Measurements from ENCODE around the gene GK2.

GK2 gene

GRCh38 chr4:79362626-79363025 is 45.4 kb downstream of the GK2 start:
- no peaks in the 10 kb centered on the region for H3K4me1 ChIP-seq (ENCODE audit: control insufficient read depth, insufficient read depth, low read length)
- no peak overlapping the region for H3K4me3 ChIP-seq (ENCODE audit: low read depth, low read length)
- POLR2A ChIA-PET = no interaction called here
- no peaks in the 10 kb centered on the region for H3K9me3 ChIP-seq (ENCODE audit: control insufficient read depth, insufficient read depth, low read depth, low read length)
- H3K36me3 ChIP-seq (ENCODE audit: control insufficient read depth in 2 of 2, insufficient read depth in 1 of 2, low read length in 2 of 2) = no peaks in the 10 kb centered on the region
- TF ChIP-seq YY2 (tag by site-specific recombination; IDR thresholded peaks at IDR 0.05) = no peak
- TF ChIP-seq ZNF37A (tag by site-specific recombination; IDR thresholded peaks at IDR 0.05) = no peak
- TF ChIP-seq ZNF600 (tag by site-specific recombination; IDR thresholded peaks at IDR 0.05) = no peak
- TF ChIP-seq ZNF791 (tag by site-specific recombination; IDR thresholded peaks at IDR 0.05) = no peak
- TF ChIP-seq REPIN1 (tag by site-specific recombination; IDR thresholded peaks at IDR 0.05; ENCODE audit: low read depth) = no peak
- no peak for TF ChIP-seq ZNF530 (tag by site-specific recombination; IDR thresholded peaks at IDR 0.05; ENCODE audit: low read depth)
- TF ChIP-seq ZNF221 (tag by site-specific recombination; IDR thresholded peaks at IDR 0.05; ENCODE audit: borderline replicate concordance) = no peak
- no peak for TF ChIP-seq ZNF843 (tag by site-specific recombination; IDR thresholded peaks at IDR 0.05)
- no peak for TF ChIP-seq ZSCAN30 (tag by site-specific recombination; IDR thresholded peaks at IDR 0.05)
- no peak for TF ChIP-seq ZNF549 (tag by site-specific recombination; IDR thresholded peaks at IDR 0.05)
- TF ChIP-seq ZNF692 (tag by site-specific recombination; IDR thresholded peaks at IDR 0.05) = no peak
- TF ChIP-seq ZNF501 (tag by site-specific recombination; IDR thresholded peaks at IDR 0.05) = no peak
- no peak for TF ChIP-seq ZNF112 (tag by site-specific recombination; IDR thresholded peaks at IDR 0.05)
- TF ChIP-seq ZNF174 (tag by site-specific recombination; IDR thresholded peaks at IDR 0.05) = no peak
- TF ChIP-seq ZNF777 (tag by site-specific recombination; IDR thresholded peaks at IDR 0.05; ENCODE audit: borderline replicate concordance) = no peak
- TF ChIP-seq ZBTB48 (tag by site-specific recombination; IDR thresholded peaks at IDR 0.05) = no peak
- no peak for TF ChIP-seq ZBTB49 (tag by site-specific recombination; IDR thresholded peaks at IDR 0.05; ENCODE audit: low read depth)
- TF ChIP-seq KLF7 (tag by site-specific recombination; IDR thresholded peaks at IDR 0.05; ENCODE audit: borderline replicate concordance) = no peak
- no peak for TF ChIP-seq ZNF548 (tag by site-specific recombination; IDR thresholded peaks at IDR 0.05)
- TF ChIP-seq ZNF140 (tag by site-specific recombination; IDR thresholded peaks at IDR 0.05) = no peak
- no peak overlapping the region for H3K27ac ChIP-seq (ENCODE audit: extremely low read depth, low read depth, low read length)
- CTCF ChIA-PET = no interaction called here

GRCh38 chr4:79360006-79360405 is 48.0 kb downstream of the GK2 start:
- H3K4me3 ChIP-seq (ENCODE audit: low read depth, low read length) = no peak overlapping the region
- ChIA-PET POLR2A (no interaction called here), CTCF (no interaction called here)
- no peaks in the 10 kb centered on the region for H3K4me1 ChIP-seq (ENCODE audit: control insufficient read depth, insufficient read depth, low read length)
- no peaks in the 10 kb centered on the region for H3K9me3 ChIP-seq (ENCODE audit: control insufficient read depth, insufficient read depth, low read depth, low read length)
- no peaks in the 10 kb centered on the region for H3K36me3 ChIP-seq (ENCODE audit: control insufficient read depth in 2 of 2, insufficient read depth in 1 of 2, low read length in 2 of 2)
- no peak overlapping the region for H3K27ac ChIP-seq (ENCODE audit: extremely low read depth, low read depth, low read length)
- TF ChIP-seq EGR2 (tag by site-specific recombination; IDR thresholded peaks at IDR 0.05; ENCODE audit: low read depth) (no peak), BCL6B (tag by site-specific recombination; IDR thresholded peaks at IDR 0.05) (no peak), TSHZ1 (tag by site-specific recombination; IDR thresholded peaks at IDR 0.05; ENCODE audit: borderline replicate concordance) (no peak), PRDM10 (tag by site-specific recombination; IDR thresholded peaks at IDR 0.05) (no peak), ZNF585B (tag by site-specific recombination; IDR thresholded peaks at IDR 0.05) (no peak)

Data from HEK293 (cell line).